Measurements from ENCODE around the gene KCNJ18.
"Not testable (repeated sequence)": the region's sequence is repeated elsewhere in the genome, so short reads cannot be mapped to it uniquely, and the experiment has no call there.

Gene KCNJ18

DNA sequence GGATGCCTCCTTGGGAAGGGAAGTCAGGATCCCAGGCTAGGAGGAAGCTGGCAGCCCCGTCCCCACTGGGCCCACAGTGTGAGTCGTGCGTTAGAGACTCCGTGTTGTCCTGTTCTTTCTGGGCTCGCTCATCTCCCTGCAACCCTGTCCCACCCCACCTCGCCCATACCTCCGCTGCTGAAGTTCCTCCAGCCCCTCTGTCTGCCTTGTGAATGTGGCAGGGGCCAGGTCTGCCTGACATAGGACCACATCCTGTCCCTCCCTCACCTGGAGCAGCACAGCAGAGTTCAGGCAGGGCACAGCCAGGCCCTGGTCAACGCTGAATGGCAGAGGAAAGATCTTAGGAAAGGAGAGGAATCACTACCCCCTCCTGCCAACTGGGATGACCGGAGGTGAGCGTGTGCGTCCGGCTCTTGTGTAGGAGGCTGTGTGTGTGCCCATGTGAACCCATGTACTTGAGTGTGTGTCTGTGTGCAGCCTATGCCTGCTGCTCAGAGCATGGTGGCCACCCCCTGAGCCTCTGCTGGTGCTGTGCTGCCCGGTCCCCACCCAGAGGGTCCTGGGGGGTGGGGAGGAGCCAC, 12.8 kb downstream of the KCNJ18 start:
- DNase-seq: no peak

GRCh38 chr17:21705746-21706145, 13.4 kb downstream of the KCNJ18 start:
- not testable (repeated sequence) for DNase-seq

DNA sequence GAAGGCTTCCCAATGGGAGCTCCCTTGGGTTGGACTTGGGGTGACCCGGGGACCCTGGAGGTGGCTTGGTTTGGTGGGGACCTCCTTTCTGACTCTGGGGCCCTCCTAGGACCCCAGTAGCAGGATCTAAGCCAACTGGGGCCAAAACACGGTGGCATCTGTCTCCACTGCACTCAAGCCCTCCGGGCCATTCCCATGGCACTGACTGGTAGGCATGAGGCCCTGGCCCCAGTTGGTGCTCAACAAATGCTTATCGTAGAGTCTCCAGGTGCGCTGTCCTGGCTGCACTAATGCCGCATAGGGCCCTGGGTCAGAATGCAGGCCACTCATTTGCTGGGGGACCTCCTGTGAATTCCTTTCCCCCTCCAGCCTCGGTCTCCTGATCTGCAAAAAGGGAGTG, 14.2 kb downstream of the KCNJ18 start:
- not testable (repeated sequence) for DNase-seq

DNA sequence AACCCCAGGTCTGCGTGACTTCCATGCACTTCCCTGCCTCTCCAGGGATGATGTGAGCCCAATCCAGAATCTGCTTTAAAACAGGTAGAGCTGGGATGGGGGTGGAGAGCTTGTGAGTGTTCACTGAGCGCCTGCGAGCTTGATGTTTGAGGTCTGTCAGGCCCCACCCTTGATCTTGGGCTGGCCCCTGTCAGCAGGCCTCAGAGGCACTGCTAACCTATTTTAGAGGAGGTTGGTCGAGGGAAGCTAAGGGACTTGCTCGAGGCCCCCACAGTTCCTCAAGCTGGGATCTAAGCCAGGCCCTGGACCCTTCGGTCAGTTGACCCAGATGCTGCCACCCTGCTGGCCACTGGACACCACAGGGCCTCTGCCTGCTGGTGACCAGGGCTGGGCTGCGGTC, 14.8 kb downstream of the KCNJ18 start:
- DNase-seq: not testable (repeated sequence)

GRCh38 chr17:21707711-21708611, 15.6 kb downstream of the KCNJ18 start:
- DNase-seq: not testable (repeated sequence)

DNA sequence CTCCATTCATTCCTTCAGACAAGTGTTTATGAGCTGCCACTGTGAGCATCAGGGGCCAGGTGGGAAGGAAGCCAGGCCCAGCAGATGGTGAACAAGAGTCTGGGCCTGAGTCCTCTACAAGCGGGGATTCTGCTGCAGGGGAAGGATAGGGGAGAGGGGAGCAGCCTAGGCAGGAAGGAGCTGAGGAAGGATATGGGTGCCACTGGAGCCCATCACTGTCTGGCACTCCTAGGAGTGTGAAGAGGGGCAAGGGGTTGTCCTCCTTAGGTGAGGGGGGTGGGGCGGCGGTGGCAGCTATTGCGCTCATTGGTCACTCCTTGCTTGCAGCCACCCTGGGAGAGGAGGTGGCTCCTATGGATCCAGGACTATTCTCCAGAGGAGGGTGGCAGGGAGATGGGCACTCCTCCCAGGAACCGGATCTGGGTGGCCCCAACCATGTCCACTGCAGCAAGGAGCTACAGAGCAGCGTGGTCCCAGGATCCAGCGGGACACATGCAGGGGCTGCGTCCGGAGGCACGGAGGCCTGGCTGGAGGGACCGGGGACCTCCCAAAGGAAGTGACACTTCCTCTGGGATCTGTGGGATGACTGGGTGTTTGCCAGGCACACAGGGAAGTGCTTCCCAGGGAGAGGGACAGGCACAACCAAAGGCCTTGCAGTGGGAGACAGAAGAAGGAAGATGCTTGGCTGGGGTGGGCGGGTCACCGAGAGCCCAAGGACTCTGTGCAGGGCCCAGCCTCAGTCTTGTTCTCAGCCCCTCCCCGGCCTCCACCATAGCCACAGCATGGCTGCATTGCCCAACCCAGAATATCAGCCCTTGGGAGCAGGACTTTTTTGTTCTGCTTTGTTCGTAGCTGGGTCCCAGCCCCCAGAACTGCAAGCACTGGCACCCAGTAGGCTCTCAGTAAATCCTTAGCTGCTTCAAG, 16.6 kb downstream of the KCNJ18 start:
- not testable (repeated sequence) for DNase-seq

DNA sequence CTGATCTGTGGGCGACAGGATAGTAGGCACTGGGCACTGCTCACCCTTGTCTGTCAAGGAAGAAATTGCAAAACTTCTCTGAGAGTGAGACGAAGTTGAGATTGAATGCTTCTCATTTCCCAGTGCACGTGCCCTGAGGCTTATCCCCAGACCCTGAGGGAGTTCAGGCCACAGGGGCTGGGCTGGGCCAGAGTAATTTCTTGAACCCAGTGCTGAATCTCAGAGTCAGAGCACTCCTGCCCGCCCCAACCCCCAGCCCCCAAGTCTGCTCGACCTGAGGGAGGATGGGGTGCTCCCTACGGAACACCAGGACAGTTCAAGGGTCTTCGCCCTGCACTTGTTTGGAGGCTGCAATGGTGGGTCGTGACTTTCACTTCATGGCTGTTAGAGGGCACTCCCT, 17.7 kb downstream of the KCNJ18 start:
- not testable (repeated sequence) for DNase-seq

DNA sequence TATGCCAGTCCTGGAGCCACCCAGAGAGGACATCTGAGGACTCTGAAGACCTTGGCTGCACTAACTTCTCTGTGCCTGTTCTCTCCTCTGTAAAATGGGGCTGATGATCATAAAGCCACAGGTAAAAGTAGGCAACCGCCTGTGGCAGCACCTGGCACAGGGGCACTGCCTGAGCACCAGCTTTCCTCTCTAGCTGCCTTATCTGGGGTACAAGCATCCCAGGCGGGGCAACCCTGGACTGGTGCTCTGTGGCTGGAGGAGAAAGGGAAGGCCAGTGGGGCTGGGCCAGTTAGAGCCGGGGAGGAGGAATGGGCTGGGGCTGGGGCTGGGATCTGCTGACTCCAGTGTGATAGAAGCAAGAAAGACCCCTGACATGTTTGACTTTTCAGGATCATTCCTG, 18.2 kb downstream of the KCNJ18 start:
- DNase-seq: not testable (repeated sequence)

DNA sequence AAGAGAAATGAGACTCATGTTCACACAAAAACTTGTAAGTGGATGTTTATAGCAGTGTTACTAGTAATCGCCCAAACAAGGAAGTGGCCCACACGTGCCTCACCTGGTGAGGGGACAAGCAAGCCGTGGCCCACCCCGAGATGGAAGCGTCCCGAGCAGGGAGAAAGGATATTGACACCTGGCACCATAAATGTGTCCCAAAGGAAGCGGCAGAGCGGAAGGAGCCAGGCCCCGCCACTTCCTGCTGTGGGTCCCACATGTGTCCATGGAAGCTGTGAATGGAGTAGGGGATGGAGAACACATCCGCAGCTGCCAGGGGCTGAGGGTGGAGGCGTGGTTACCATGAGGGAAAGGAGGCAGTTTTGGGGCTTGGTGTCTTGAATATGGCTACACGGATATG, 18.9 kb downstream of the KCNJ18 start:
- no peak for DNase-seq

- not testable (repeated sequence) for DNase-seq
Observed at GRCh38 chr17:21713020-21713419, 20.7 kb downstream of the KCNJ18 start.

DNA sequence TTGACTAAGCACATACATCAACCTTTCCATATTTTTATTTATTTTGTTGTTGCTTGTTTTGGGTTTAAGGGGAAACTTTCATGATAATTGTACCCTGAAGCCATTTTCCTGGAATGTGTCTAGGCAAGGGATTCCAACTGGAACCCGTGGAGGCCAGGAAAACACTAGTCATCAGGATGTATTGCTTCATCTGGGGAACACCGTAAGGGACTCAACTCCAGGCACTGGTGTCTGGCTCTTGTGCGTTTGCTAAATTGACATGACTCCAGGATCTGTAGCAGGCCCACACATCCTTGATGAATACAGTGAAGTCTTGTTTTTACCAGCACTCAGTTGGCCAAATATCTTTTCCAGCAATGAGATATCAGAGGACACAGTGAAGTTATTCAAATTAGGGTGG, 21.3 kb downstream of the KCNJ18 start:
- not testable (repeated sequence) for DNase-seq

DNA sequence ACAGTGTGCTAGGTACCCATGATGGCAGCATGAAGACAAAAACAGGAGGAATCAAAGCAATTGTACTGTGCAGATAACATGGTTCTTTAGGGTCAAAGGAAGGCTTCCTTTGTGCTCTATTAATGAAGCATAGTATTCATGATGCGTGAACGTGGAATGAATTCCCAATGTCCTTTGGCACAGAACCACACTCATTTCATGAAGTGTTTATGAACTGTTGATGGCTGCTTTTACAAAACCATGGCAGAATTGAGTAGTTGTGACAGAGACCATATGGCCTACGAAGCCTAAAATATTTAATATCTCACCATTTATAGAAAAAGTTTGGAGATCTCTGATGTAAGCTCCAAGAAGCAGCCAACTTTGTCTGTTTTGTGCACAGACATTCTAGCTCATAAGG, 22.4 kb downstream of the KCNJ18 start:
- not testable (repeated sequence) for DNase-seq

- DNase-seq: not testable (repeated sequence)
Observed at GRCh38 chr17:21715877-21716276, 23.6 kb downstream of the KCNJ18 start.

DNA sequence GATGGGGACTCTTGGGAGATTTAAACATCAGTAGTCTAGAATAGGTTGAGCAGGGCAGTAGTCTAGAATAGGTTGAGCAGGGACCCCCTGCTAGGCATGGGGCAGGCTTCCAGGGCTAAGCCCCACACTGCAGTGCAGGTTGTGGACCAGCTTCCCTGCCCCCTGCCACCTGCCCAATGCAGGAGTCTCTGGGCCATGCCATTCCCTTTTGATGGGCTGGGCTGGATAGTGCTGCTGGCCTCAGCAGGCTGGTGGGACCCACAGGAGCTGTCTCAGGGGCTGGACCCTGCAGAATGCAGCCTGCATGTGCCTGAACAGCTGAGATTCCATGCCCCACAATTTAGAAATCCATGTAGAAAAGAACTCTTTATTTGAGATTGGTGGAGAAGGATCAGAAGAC, 26.6 kb downstream of the KCNJ18 start:
- DNase-seq: not testable (repeated sequence)

DNA sequence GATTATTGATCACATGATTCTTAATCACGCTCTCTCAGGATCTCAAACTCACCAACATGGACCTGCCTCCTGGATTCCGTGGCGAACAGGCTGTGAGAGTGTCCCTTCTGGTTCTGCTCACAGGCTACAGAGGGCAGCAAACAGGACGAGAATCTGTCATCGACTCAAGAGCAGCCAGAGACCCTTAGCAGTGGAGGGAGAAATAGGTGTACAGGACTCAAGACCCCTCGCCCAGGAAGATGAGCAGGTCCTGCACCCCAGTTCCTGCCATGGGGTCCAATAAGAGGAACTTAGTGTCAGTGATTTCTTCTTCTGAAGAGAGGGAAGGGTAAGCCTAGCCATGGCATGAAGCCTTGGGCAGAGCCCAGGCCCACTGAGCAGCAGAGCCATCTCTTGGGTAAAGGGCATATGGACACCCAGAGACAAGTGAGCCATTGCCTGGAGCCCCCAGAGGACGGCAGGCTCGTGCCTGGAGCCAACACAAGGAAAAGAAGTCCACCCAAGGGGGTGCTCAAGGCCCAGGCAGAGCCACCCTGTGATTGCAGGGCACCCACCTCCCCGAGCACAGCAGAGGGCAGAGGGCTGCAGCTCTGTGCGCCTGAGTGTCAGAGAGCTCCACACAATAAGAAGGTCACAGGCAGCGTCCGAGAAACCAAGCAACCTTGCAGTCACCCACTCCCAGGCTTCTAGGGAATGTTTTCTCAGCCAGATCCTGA, 27.3 kb downstream of the KCNJ18 start:
- not testable (repeated sequence) for DNase-seq

GRCh38 chr17:21720566-21720965, 28.2 kb downstream of the KCNJ18 start:
- not testable (repeated sequence) for DNase-seq

- not testable (repeated sequence) for DNase-seq
Observed at GRCh38 chr17:21722268-21722667, 29.9 kb downstream of the KCNJ18 start.

DNA sequence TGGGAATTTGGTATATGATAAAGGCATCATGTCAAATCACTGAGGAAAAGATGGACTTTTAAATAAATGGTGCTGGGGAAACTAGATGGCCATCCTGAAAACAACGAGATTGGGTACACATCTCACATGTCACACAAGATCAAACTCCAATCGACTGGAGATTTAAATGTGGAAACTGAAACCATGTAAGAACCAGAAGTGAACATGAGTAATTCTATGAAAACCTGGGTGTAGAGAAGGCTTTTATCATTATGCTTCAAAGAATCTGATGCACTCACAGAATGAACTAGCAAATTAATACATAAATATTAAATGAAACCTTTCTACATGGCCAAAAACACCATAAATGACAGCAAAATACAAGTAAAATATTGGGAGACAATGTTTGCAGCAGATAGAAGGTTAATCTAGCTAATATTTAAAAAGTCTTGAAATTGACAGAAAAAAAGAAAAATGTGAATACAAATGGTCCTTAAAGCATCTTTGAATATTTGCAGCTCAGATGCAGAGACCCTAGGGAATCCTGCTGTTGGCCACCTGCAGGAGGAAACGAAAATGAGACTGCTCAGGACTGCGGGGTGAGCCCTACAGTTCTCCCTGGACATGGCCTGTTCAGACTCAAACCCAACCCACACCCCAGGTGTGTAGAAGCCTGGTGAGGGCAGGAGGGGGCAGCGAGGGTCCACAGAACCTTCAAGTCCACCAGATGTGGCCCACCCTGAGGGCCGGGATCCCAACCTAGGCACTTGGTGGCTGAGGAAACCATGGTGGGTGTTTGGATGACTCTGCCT, 32.1 kb downstream of the KCNJ18 start:
- not testable (repeated sequence) for DNase-seq

DNA sequence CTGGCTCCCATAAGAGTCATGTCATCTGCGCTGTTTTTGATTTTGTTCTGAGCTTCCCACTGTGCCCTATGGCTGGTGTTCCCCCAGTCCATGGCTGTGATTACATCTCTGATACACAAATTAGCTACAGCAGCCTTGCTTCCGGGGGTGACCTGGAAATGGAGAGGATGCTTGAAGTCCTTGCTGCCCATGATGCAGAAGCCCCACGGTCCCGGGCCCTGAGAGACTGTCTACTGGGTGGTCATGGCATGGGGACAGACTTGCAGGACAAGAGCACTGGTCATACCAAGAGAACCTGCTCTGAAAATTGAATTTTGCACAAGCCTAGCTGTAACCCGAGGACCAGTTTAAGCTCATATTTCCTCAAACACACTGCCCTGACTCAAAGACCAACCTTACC, 38.8 kb downstream of the KCNJ18 start:
- DNase-seq: not testable (repeated sequence)

- DNase-seq: not testable (repeated sequence)
Observed at GRCh38 chr17:21733931-21734330, 41.6 kb downstream of the KCNJ18 start.

- not testable (repeated sequence) for DNase-seq
Observed at GRCh38 chr17:21735814-21736213, 43.5 kb downstream of the KCNJ18 start.

Data from hematopoietic multipotent progenitor cell treated with erythropoietin and hydrocortisone succinate and interleukin-3 and kit ligand, for 6 days (in vitro differentiated cells).